Measurements from ENCODE around the gene EXOC1L.
"Not testable (repeated sequence)": the region's sequence is repeated elsewhere in the genome, so short reads cannot be mapped to it uniquely, and the experiment has no call there.

The EXOC1L gene

GRCh38 chr4:55838356-55838755 is 18.8 kb downstream of the EXOC1L start:
- no peak for DNase-seq (ENCODE audit: low read depth in 2 of 2)

- DNase-seq (ENCODE audit: low read depth in 2 of 2), result no peak
Measured at GRCh38 chr4:55838952-55839351, 19.4 kb downstream of the EXOC1L start.

GRCh38 chr4:55840956-55841355 is 21.4 kb downstream of the EXOC1L start:
- no peak for DNase-seq (ENCODE audit: low read depth in 2 of 2)

- DNase-seq (ENCODE audit: low read depth in 2 of 2), result not testable (repeated sequence)
Measured at GRCh38 chr4:55841373-55842239, 22.0 kb downstream of the EXOC1L start.

- DNase-seq (ENCODE audit: low read depth in 2 of 2), result not testable (repeated sequence)
Measured at GRCh38 chr4:55842312-55842711, 22.7 kb downstream of the EXOC1L start.

GRCh38 chr4:55849724-55850123 is 30.1 kb downstream of the EXOC1L start:
- no peak for DNase-seq (ENCODE audit: low read depth in 2 of 2)

- no peak for DNase-seq (ENCODE audit: low read depth in 2 of 2)
Measured at GRCh38 chr4:55851885-55852284, 32.3 kb downstream of the EXOC1L start.

- DNase-seq (ENCODE audit: low read depth in 2 of 2), result peak; percentile 97 to 99
Measured at GRCh38 chr4:55853484-55854046, 34.0 kb downstream of the EXOC1L start, which contains the start of gene EXOC1. EXOC1 (plus strand) TSS chr4:55853648; CDS start chr4:55858324, 4,676 bp downstream.

GRCh38 chr4:55854129-55854528 is 34.5 kb downstream of the EXOC1L start:
- DNase-seq (ENCODE audit: low read depth in 2 of 2), result no peak

GRCh38 chr4:55857586-55857985 is 38.0 kb downstream of the EXOC1L start:
- DNase-seq (ENCODE audit: low read depth in 2 of 2), result no peak

GRCh38 chr4:55859711-55860110 is 40.1 kb downstream of the EXOC1L start:
- DNase-seq (ENCODE audit: low read depth in 2 of 2), result no peak

GRCh38 chr4:55864577-55865223 is 45.1 kb downstream of the EXOC1L start:
- DNase-seq (ENCODE audit: low read depth in 2 of 2), result no peak

GRCh38 chr4:55865228-55865806 is 45.7 kb downstream of the EXOC1L start:
- DNase-seq (ENCODE audit: low read depth in 2 of 2), result no peak

GRCh38 chr4:55866290-55866907 is 46.8 kb downstream of the EXOC1L start:
- DNase-seq (ENCODE audit: low read depth in 2 of 2), result no peak

GRCh38 chr4:55866973-55867574 is 47.5 kb downstream of the EXOC1L start:
- no peak for DNase-seq (ENCODE audit: low read depth in 2 of 2)

- DNase-seq (ENCODE audit: low read depth in 2 of 2), result no peak
Measured at GRCh38 chr4:55868581-55869090, 49.0 kb downstream of the EXOC1L start.

GRCh38 chr4:55871299-55871800 is 51.8 kb downstream of the EXOC1L start:
- DNase-seq (ENCODE audit: low read depth in 2 of 2), result no peak

GRCh38 chr4:55874831-55875230 is 55.2 kb downstream of the EXOC1L start:
- no peak for DNase-seq (ENCODE audit: low read depth in 2 of 2)

- DNase-seq (ENCODE audit: low read depth in 2 of 2), result no peak
Measured at GRCh38 chr4:55876387-55876786, 56.8 kb downstream of the EXOC1L start.

- no peak for DNase-seq (ENCODE audit: low read depth in 2 of 2)
Measured at GRCh38 chr4:55879224-55879623, 59.6 kb downstream of the EXOC1L start.

GRCh38 chr4:55880652-55881280 is 61.2 kb downstream of the EXOC1L start:
- DNase-seq (ENCODE audit: low read depth in 2 of 2), result no peak
